Common myeloid progenitor, CD34-positive (primary cell): ENCODE measurements around the gene SP8.

ENCODE experiments used
- CTCF ChIA-PET: fragments of 350-600 bp; sonication (Branson Sonifier 250); formaldehyde crosslinking; loops from one replicate; lab custom pipeline; 2021; ENCODE audit warnings: antibody characterized with exemption; lab: Charles Lee
- POLR2A ChIA-PET: fragments of 350-600 bp; sonication (Branson Sonifier 250); formaldehyde crosslinking; loops from one replicate; lab custom pipeline; 2021; ENCODE audit warnings: antibody characterized with exemption; lab: Charles Lee
- DNase-seq, 3 donors: peaks; one replicate each; pipeline versions ENCODE4 v3.0.0 to v3.0.0-alpha.2; 2013
- H3K27ac ChIP-seq, 2 experiments: 1 replicate in 1 of 2; 2 replicates in 1 of 2; pipeline ENCODE4 v1.7.0; 2013; ENCODE audit warnings: inconsistent platforms in 2 of 2, low read length in 2 of 2, mild to moderate bottlenecking in 2 of 2, low read depth in 1 of 2, moderate library complexity in 1 of 2; ENCODE audit not compliant: severe bottlenecking in 2 of 2, insufficient read depth in 1 of 2, poor library complexity in 1 of 2
- H3K27me3 ChIP-seq, 5 experiments: replicated peaks in 2 of 5; 1 replicate in 3 of 5; 2 replicates in 2 of 5; pipeline versions ENCODE4 v1.6.1 to v1.7.0; 2013; ENCODE audit warnings: low read length in 4 of 5, mild to moderate bottlenecking in 2 of 5, moderate library complexity in 2 of 5, inconsistent platforms in 1 of 5; ENCODE audit not compliant: insufficient read depth in 5 of 5, control insufficient read depth in 4 of 5
- H3K36me3 ChIP-seq, 4 experiments: 1 replicate in 2 of 4; 2 replicates in 2 of 4; pipeline versions ENCODE4 v1.6.1 to v1.7.0; 2013; ENCODE audit warnings: low read length in 3 of 4, control low read depth in 1 of 4, mild to moderate bottlenecking in 1 of 4; ENCODE audit not compliant: control insufficient read depth in 4 of 4, insufficient read depth in 4 of 4
- H3K4me1 ChIP-seq, 4 experiments: 1 replicate in 3 of 4; 2 replicates in 1 of 4; pipeline versions ENCODE4 v1.6.1 to v1.7.1; 2013; ENCODE audit warnings: low read length in 3 of 4, mild to moderate bottlenecking in 3 of 4, control low read depth in 1 of 4, inconsistent platforms in 1 of 4, moderate library complexity in 1 of 4; ENCODE audit not compliant: control insufficient read depth in 4 of 4, insufficient read depth in 4 of 4; ENCODE audit errors: control extremely low read depth in 1 of 4
- H3K4me3 ChIP-seq, 7 experiments: 1 replicate in 4 of 7; 2 replicates in 3 of 7; pipeline versions ENCODE4 v1.5.1 to v1.7.0; 2013; ENCODE audit warnings: mild to moderate bottlenecking in 7 of 7, low read length in 6 of 7, moderate library complexity in 6 of 7, inconsistent platforms in 2 of 7, low read depth in 2 of 7, control low read depth in 1 of 7; ENCODE audit not compliant: insufficient read depth in 4 of 7, control insufficient read depth in 1 of 7; ENCODE audit errors: extremely low read depth in 1 of 7
- H3K9me3 ChIP-seq, 5 experiments: 1 replicate in 4 of 5; 2 replicates in 1 of 5; pipeline versions ENCODE4 v1.6.1 to v1.7.1; 2013; ENCODE audit warnings: low read length in 4 of 5, mild to moderate bottlenecking in 2 of 5, inconsistent platforms in 1 of 5, low read depth in 1 of 5, moderate library complexity in 1 of 5; ENCODE audit not compliant: control insufficient read depth in 4 of 5, insufficient read depth in 2 of 5; ENCODE audit errors: control extremely low read depth in 1 of 5
- WGBS: methylation state at CpG from one replicate; pipeline ENCODE4 v1.1.5; 2013; ENCODE audit not compliant: insufficient coverage; 5-methylcytosine and 5-hydroxymethylcytosine counted together

The SP8 gene

GRCh38 chr7:20790375-20790774 lies 3.7 kb upstream of the SP8 start:
- peaks cover 41 to 100% (median 72%) of the 10 kb centered on the region in 5 experiments for H3K27me3 ChIP-seq
- WGBS = 0% methylated on average over 1 of the region's 5 CpGs

DNA sequence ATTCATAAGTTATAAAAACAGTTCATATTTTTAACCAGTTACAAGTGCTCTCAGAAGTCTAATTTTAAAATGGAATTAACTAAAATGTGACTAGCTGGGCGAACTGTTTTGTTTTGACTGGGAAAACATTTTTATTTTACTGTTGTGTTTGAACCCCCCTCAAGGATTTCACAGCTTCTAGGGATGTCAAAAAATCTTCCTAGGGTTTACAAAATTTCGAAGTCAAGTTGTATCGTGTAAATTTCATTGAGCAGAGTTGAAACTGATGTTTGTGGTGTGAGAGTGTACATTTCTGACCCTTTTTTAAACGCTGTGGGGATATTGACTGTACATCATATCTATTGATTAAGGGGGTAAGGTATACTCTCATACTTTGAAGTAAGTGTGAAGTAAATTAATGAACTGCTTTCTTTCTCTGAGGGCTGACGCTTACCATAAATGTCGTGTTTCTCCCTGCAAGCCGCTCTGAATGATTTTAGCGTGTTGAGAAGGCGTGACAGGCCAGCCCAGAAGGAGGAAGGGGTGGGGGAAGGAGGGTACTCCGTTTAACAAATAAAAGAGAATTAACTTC lies 1.8 kb upstream of the SP8 start:
- Histone ChIP-seq H3K9me3 (peaks cover 0 to 2% (median 0%) of the 10 kb centered on the region in 5 experiments), H3K4me3 (no peak overlapping the region), H3K36me3 (no peaks in the 10 kb centered on the region), H3K27me3 (peaks cover 31 to 100% (median 58%) of the 10 kb centered on the region in 5 experiments), H3K4me1 (peaks cover 0 to 35% (median 30%) of the 10 kb centered on the region in 4 experiments), H3K27ac (no peak overlapping the region)
- CTCF ChIA-PET = interaction anchor here (0.7 to 3.1 kb wide), 5 partner anchors 9 to 1667 kb away, joined by 3 to 13 read pairs (median 3); no protein-coding TSS in a partner anchor
- peak in 2 of 3 donors; percentile 17 to 31 for DNase-seq
- POLR2A ChIA-PET = no interaction called here
- 7% methylated on average over 4 of the region's 10 CpGs for WGBS

More at GRCh38 chr7:20790375-20790774, 3.7 kb upstream of the SP8 start:
- H3K4me1 ChIP-seq = peaks cover 0 to 22% (median 16%) of the 10 kb centered on the region in 4 experiments
- H3K9me3 ChIP-seq = peaks cover 0 to 2% (median 0%) of the 10 kb centered on the region in 5 experiments
- no peak overlapping the region for H3K4me3 ChIP-seq
- ChIA-PET POLR2A (interaction anchor here (0.6 kb wide), 1 partner anchor 12 kb away, joined by 3 read pairs; no protein-coding TSS in a partner anchor), CTCF (interaction anchor here (3.1 to 5.0 kb wide), 2 partner anchors 9 to 14 kb away, joined by 13 to 37 read pairs; no protein-coding TSS in a partner anchor)
- no peaks in the 10 kb centered on the region for H3K36me3 ChIP-seq
- no peak overlapping the region for H3K27ac ChIP-seq
- peak in 1 of 3 donors; percentile 17 for DNase-seq

DNA sequence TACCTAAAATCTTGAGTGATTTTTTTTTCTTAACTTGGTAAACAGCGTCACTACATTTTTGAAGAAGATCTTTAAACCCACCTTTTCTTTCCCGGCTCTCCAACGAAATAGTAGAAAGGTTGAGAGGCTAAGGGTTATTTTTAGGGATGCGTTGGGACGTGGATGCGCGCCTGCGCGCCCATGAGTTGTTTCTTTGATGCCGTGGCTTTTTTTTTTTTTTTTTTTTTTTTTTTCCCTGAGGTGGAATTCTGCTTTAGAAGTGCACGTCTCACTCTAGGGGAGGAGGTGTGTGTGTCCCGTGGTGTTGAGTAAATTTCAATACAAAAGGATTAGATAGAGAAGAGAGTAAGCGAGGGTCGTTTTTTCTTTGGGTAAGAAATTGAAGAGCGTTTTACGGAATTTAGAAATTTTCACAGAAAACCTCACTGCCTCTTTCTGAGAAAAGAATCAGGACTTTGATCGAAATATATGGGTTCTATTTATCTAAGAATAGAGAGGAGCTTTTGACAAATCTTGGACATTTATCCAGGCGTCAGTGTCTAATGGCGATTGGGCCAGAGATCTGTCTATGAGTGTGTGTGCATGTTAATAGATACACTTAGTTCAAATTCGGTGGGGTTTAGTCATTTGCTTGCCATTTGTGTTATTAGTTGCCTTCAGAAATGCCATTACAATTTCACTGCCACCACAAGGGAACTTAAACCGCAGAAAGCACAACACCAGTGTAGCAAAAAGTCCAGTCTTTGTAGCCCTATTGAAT lies 1.2 kb upstream of the SP8 start:
- 32% methylated on average over 7 of the region's 21 CpGs for WGBS
- Histone ChIP-seq H3K27ac (no peak overlapping the region), H3K4me1 (peaks cover 0 to 36% (median 30%) of the 10 kb centered on the region in 4 experiments), H3K36me3 (no peaks in the 10 kb centered on the region), H3K27me3 (peaks cover 32 to 100% (median 62%) of the 10 kb centered on the region in 5 experiments), H3K9me3 (peaks cover 0 to 2% (median 0%) of the 10 kb centered on the region in 5 experiments), H3K4me3 (no peak overlapping the region)
- ChIA-PET POLR2A (no interaction called here), CTCF (interaction anchor here (0.7 to 1.7 kb wide), 3 partner anchors 14 to 1666 kb away, joined by 3 read pairs; no protein-coding TSS in a partner anchor)
- DNase-seq = peak in 2 of 3 donors; percentile 49 to 50

DNA sequence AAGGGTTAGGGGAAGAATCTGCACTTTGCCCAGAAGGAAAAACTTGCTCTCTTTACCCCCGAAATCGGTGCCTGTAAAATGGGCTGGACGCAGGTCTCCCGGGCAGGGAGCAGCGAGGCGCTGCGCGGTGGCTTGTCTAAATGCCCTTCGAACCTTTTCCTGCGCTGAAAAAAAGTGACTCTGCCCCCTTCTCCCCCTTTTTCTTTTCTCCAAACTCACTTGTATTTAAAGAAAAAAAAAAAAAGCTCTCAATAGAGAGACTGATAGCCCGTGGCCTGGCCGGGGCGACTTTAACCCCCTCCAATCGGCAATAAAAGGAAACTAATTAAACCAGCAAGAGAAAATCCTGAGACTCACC lies 286 bp downstream of the SP8 start:
- CTCF ChIA-PET = interaction anchor here (0.7 kb wide), 1 partner anchor 1665 kb away, joined by 3 read pairs; no protein-coding TSS in a partner anchor
- 0% methylated on average over 2 of the region's 14 CpGs for WGBS
- peak overlapping the region in 5 of 7 experiments; percentile 19 to 52 (median 37) for H3K4me3 ChIP-seq

DNA sequence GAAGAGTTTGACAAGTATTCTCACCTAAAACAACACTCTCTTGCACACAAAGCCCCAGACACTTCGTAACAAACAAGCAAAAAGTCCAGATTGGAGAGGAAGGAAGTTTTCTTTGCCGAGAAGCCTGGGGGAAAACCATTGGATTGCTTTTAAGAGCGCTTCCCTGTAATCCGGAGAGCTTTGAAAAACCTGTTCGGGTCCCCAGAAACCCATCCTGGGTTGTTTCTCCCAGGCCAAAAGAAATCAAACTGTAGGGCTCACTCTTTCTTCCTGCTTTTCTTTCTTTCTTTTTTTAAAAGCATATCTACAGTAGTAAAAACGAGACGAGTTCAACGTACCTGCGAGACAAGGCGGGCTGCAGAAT lies 655 bp downstream of the SP8 start:
- ChIA-PET POLR2A (interaction anchor here (0.8 kb wide), 1 partner anchor 22 kb away, joined by 3 read pairs; no protein-coding TSS in a partner anchor), CTCF (no interaction called here)
- Histone ChIP-seq H3K36me3 (no peaks in the 10 kb centered on the region), H3K4me3 (peak overlapping the region in 5 of 7 experiments; percentile 19 to 47 (median 35)), H3K4me1 (peaks cover 0 to 35% (median 30%) of the 10 kb centered on the region in 4 experiments), H3K27me3 (peaks cover 26 to 100% (median 58%) of the 10 kb centered on the region in 5 experiments), H3K27ac (no peak overlapping the region), H3K9me3 (no peaks in the 10 kb centered on the region)
- WGBS = 6% methylated on average over 9 of the region's 10 CpGs
- DNase-seq = peak in 1 of 3 donors; percentile 26

More for the DNA sequence above, 286 bp downstream of the SP8 start:
- POLR2A ChIA-PET = interaction anchor here (0.7 kb wide), 1 partner anchor 790 kb away, joined by 4 read pairs; no protein-coding TSS in a partner anchor
- no peaks in the 10 kb centered on the region for H3K36me3 ChIP-seq
- H3K27ac ChIP-seq = no peak overlapping the region
- H3K9me3 ChIP-seq = peaks cover 0 to under 1% (median 0%) of the 10 kb centered on the region in 5 experiments
- H3K4me1 ChIP-seq = peaks cover 0 to 36% (median 30%) of the 10 kb centered on the region in 4 experiments
- peaks cover 29 to 100% (median 60%) of the 10 kb centered on the region in 5 experiments for H3K27me3 ChIP-seq
- no peak for DNase-seq

GRCh38 chr7:20785157-20786048 lies 1.3 kb downstream of the SP8 start:
- Histone ChIP-seq H3K9me3 (no peaks in the 10 kb centered on the region), H3K4me1 (peaks cover 0 to 34% (median 30%) of the 10 kb centered on the region in 4 experiments), H3K27me3 (peaks cover 32 to 100% (median 56%) of the 10 kb centered on the region in 5 experiments), H3K4me3 (peak overlapping the region in 3 of 7 experiments; percentile 25 to 38 (median 38)), H3K27ac (no peak overlapping the region), H3K36me3 (no peaks in the 10 kb centered on the region)
- WGBS = 3% methylated on average over 46 of the region's 89 CpGs
- peak in 1 of 3 donors; percentile 25 for DNase-seq
- POLR2A ChIA-PET = interaction anchor here (0.8 kb wide), 1 partner anchor 22 kb away, joined by 3 read pairs; no protein-coding TSS in a partner anchor
- CTCF ChIA-PET = no interaction called here
